ENCODE data around the gene OR8K3.

OR8K3 gene

DNA sequence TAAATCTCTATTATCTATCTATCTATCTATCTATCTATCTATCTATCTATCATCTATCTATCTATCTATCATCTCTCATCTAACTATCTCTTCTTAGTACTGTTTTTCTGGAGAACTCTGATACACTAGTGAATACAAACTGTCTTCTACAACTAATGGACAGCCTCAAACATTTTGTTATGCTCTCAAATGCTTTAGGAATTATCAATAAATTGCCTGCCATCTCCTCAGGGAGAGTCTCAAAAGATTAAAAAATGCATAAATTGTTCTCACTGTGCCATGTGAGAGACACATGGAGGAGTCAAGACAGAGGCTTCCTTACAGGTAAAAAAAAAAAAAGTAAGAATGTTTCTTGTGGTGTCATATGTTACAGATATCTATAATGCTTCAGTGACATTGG, at the start of gene OR8K3:
Gene OR8K3 (plus strand): TSS at position 301 of the 400 bp plus-strand sequence. CDS start 3,163 bp downstream, outside the sequence.
- no peak for DNase-seq

GRCh38 chr11:56271092-56271491, 43.9 kb upstream of the OR8K3 start:
- no peak for DNase-seq

DNA sequence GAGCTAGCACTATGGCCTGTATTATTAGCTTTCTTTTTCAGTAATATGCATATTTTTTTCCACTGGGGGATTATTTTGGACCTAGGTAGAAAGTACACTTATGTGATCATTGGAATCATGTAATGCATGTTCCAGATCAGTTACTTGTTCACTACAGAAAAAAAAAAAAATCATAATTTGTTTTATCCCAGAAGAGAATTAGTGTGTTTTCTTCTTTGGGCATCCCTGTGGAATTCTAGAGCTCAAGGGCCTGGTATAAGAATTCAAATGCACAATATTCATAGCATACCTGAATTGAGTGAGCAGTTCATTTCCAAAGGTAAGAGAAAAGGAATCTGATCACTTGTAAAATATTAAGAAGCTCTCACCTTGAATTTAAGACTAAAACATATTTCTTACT, 41.1 kb upstream of the OR8K3 start, which contains the start of gene OR5T1:
Gene OR5T1 (plus strand): TSS at position 301 of the 400 bp plus-strand sequence. CDS start 1,485 bp downstream, outside the sequence.
- DNase-seq = no peak

DNA sequence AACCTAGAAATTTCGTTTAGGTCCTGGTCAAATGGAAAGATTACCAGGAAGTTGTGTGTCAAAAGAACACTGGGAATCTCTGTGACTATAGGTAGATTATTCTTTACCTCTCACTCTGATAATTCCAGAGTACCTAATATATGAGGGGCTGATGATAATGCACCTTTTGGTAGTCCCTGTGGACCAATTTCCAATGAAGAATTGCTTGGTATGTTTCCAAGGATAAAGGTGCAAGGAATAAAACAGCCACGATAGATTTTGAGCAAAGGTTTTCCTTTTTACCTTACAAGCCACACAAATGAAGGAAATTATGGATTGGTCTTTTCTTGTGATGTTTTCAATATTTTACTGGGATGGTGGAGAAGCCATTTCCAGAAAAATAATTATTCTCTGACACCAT, 22.8 kb upstream of the OR8K3 start, which contains the start of gene OR8H1:
Gene OR8H1 (minus strand): TSS at position 101 of the 400 bp plus-strand sequence. CDS start 1,192 bp downstream, outside the sequence.
- no peak for DNase-seq

DNA sequence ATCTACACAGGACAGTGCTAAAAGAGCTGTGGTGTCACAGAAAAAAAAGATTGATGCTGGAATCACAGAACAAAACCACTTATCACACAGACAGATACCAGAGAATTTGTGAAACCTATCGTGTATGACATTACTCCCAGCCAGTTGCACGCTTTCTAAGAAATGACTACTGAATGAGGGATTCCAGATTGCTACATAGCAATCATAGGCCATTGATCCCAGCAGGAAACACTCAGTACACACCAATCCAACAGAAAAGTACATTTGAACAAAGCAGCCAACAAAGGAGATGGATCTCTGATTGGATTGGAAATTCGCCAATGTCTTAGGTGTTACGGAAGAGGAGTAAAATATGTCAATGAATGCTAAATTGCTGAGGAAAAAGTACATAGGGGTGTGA, 18.0 kb upstream of the OR8K3 start:
- no peak for DNase-seq

DNA sequence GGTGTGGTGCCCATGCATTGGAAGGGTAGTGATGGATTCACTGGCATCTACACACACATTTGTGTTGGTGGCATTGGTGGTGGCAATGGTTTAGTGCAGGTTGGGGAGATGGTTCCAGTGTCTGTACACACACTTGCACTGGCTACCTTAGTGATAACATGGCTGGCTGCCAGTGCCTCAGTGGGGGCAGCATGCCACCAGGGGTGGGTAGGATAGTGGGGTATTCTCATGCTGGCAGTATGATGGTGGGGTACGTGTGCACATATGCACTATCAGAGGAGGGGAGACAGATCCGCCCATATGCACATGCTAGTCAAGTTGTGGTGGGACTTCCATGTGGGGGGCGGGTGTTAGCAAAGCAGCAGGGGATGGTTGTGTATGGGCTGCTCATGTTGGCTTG, 7.1 kb upstream of the OR8K3 start:
- DNase-seq = no peak

DNA sequence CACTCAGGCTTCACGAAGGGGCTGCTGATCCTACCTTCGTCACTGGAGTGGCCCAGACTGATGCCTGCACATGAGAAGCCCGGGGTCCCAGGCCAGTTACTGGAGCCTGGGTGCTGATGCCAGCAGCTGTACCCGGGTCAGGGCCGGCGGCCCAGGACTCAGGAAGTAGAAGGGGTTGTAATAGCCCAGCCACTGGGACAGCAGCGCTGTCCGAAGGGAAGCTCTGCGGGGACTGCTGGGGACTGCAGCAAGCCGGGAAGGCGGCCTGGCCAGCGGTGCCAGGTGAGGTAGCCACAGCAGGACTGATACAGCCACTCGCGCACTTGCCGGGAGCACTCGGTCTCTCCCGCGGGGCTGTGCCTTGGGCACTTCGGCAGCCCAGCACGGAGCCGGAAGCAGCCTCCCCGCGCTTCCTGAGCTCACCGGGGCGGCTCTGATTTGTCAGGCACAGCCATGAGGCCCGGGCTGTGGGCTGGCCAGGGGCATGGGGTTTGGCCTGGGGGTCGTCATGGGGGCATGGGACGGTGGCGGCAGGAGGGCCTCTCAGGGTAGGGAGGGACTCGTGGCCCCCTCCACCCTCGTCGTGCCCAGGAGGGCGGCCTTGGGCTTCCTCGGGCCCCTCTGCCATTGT, 17.0 kb downstream of the OR8K3 start:
- DNase-seq = no peak

- DNase-seq = no peak
These were observed 18.2 kb downstream of the OR8K3 start for GRCh38 chr11:56333156-56333555.

DNA sequence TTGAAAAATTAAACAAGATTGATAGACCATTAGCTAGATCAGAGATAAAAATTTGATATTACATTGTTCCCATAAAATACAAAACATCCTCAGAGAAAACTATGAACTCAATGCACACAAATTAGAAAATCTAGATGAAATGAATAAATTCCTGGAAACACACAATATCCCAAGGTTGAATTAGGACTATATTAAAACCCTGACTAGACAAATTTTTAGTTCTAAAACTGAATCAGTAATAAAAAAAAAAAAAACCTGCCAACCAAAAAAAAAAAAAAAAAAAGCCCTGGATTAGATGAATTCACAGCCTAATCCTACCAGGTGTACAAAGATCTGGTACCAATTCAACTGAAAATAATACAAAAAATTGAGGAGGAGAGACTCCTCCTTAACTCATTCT, 25.3 kb downstream of the OR8K3 start:
- DNase-seq = no peak

DNA sequence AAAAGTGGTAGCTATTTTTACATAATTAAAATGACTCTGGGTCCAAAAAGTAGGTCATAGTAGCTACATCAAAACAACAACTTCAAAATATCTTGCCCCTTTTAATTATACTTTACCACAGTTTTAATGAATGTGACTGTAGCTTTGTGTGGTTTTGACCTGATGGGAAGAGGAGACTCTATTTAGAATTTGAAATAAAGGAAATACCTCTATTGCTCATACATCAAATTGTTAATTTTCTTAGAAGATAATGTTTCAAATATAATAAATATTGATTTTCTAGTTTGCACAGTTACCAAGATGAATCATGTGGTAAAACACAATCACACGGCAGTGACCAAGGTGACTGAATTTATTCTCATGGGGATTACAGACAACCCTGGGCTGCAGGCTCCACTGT, 30.8 kb downstream of the OR8K3 start, which contains the start of gene OR8K1:
Gene OR8K1 (plus strand): TSS at position 301 of the 400 bp plus-strand sequence. CDS start 0 bp downstream, at position 301.
- DNase-seq = no peak

DNA sequence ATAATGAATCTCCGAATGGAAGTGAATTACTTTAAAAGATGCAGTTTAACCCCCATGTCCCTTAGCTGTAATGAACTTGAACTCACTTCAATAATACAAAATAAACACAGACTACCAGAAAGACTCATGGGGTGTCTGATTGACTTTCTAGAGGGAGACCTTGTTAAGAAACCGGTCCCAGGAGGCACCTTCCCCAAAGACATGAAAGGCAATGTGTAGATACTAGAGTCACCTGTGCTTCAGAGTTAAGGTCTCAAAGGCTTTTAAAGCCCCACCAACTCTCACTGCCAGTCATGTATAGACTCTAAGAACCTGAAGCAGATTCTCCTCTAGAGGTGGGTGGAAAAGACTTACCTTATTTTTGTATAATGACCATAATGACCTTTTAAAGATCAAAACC, 39.0 kb downstream of the OR8K3 start, which contains the start of gene OR8J1:
Gene OR8J1 (plus strand): TSS at position 301 of the 400 bp plus-strand sequence. CDS start 5,956 bp downstream, outside the sequence.
- no peak for DNase-seq

Data from activated CD4-positive, alpha-beta T cell treated with anti-CD3 and anti-CD28 coated beads, Interleukin-2, Interleukin-6, amounts not matched to agents 100 ng/mL and 50 ng/mL, durations not matched to agents 16 hours and 8 hours (primary cell).